ENCODE results near the gene MID1.

Gene MID1

DNA sequence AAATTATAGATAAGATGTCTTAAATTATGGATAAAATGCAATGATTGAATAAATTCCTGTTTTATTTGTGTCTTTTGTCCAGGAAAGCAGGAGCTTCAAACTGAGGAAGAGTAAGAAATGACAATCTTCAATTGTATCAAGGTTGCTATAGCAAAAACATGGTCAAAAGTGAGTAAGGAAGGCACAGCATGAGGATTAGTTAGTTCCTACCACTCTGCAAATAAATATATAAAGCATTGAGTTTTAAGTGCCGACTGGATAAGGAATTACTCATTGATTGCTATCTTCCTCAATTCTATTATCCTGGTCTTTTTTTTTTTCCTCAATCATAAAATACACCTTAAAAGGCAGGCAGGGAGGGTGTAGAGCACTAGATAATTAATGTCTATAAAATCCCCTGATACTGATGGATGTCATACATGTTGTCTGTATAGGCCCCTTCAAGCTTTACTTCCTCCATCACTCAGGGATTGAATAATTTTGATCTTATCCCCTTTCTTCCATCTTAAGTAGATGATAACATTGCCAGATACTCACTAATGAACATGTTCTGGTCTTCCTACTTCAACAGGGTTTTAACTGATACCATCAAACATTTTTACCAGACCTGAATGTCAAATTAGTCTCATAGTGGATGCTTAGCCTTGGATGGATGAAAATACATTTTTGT, 86.6 kb downstream of the MID1 start:
- H3K36me3 ChIP-seq (ENCODE audit: insufficient read depth, insufficient read length, low read length): no peaks in the 10 kb centered on the region
- H3K27me3 ChIP-seq (ENCODE audit: insufficient read depth, insufficient read length): no peaks in the 10 kb centered on the region
- H3K9me3 ChIP-seq (ENCODE audit: insufficient read depth, low read length): no peaks in the 10 kb centered on the region
- H3K9ac ChIP-seq (ENCODE audit: insufficient read length, low read depth): no peak overlapping the region
- no peak overlapping the region for H3K4me3 ChIP-seq (ENCODE audit: insufficient read length, low read depth)
- DNase-seq (ENCODE audit: low read depth, low spot score): no peak
- TF ChIP-seq SUZ12 (IDR thresholded peaks at IDR 0.05; ENCODE audit: extremely low read depth, insufficient read depth, insufficient read length) (no peak), ZNF274 (IDR thresholded peaks at IDR 0.05; ENCODE audit: low read depth, low read length) (no peak), YY1 (IDR thresholded peaks at IDR 0.05; ENCODE audit: insufficient read depth, insufficient read length) (no peak)
- H3K4me1 ChIP-seq (ENCODE audit: insufficient read depth, insufficient read length): no peaks in the 10 kb centered on the region

DNA sequence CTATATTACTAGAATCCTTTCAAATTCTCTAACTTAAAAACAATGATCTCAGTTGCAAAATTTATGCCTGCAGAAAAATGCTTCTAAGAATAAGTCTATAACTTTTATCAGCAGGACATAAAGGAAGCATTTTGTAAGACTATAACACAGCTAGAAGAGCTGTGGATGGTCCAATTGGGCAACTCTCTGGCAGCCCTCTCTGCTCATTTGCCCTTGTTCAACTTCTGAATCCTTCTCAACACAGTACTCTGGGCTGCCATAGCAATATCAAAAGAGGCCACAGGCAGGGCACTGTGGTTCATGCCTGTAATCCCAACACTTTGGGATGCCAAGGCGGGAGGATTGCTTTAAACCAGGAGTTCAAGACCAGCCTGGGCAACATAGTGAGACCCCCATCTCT, 88.5 kb downstream of the MID1 start:
- Histone ChIP-seq H3K9ac (ENCODE audit: insufficient read length, low read depth) (no peak overlapping the region), H3K36me3 (ENCODE audit: insufficient read depth, insufficient read length, low read length) (no peaks in the 10 kb centered on the region), H3K27me3 (ENCODE audit: insufficient read depth, insufficient read length) (no peaks in the 10 kb centered on the region), H3K4me1 (ENCODE audit: insufficient read depth, insufficient read length) (no peaks in the 10 kb centered on the region), H3K4me3 (ENCODE audit: insufficient read length, low read depth) (no peak overlapping the region), H3K9me3 (ENCODE audit: insufficient read depth, low read length) (no peaks in the 10 kb centered on the region)
- TF ChIP-seq SUZ12 (IDR thresholded peaks at IDR 0.05; ENCODE audit: extremely low read depth, insufficient read depth, insufficient read length): no peak
- DNase-seq (ENCODE audit: low read depth, low spot score): no peak

DNA sequence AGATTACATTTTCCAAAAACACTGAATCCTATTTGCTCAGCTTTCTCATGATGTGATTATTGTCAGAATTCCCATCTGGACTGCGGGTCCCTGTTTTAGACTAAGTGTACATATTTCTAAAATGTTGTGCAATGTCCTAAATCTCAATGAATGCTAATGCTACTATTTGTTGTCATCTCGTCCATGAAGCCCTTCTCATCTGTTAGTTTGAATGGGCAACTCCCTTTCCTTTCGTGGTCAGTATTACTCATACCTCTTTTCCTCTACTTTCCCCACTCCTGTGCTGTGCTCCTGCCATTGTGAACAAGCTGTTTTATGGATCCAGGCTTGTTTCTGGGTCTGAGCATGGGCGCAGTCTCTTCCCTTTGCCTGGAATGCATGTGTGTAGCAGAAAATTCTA, 91.0 kb downstream of the MID1 start:
- no peaks in the 10 kb centered on the region for H3K27me3 ChIP-seq (ENCODE audit: insufficient read depth, insufficient read length)
- DNase-seq (ENCODE audit: low read depth, low spot score): no peak
- TF ChIP-seq YY1 (IDR thresholded peaks at IDR 0.05; ENCODE audit: insufficient read depth, insufficient read length) (no peak), ZNF274 (IDR thresholded peaks at IDR 0.05; ENCODE audit: low read depth, low read length) (no peak), SUZ12 (IDR thresholded peaks at IDR 0.05; ENCODE audit: extremely low read depth, insufficient read depth, insufficient read length) (no peak)
- no peak overlapping the region for H3K9ac ChIP-seq (ENCODE audit: insufficient read length, low read depth)
- no peaks in the 10 kb centered on the region for H3K4me1 ChIP-seq (ENCODE audit: insufficient read depth, insufficient read length)
- H3K4me3 ChIP-seq (ENCODE audit: insufficient read length, low read depth): no peak overlapping the region
- no peaks in the 10 kb centered on the region for H3K36me3 ChIP-seq (ENCODE audit: insufficient read depth, insufficient read length, low read length)
- no peaks in the 10 kb centered on the region for H3K9me3 ChIP-seq (ENCODE audit: insufficient read depth, low read length)

DNA sequence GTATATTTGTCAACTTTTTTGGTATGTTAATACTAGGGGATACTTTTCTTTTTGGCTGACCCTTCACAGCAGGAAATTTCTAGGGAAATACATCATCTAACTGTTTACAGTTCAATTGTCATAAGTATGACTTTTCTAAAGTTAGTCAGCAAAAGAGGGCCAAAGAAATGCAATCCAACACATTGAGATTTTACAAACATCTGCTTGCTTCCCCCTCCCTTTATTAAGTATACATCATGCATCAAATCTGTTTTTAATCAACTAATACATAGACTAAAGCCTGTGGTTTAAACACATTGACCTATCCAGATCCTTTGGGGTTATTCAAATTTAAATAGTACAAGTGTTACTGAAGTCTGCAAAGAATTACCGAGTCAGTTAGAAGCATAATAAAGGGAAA, 93.9 kb downstream of the MID1 start:
- no peaks in the 10 kb centered on the region for H3K36me3 ChIP-seq (ENCODE audit: insufficient read depth, insufficient read length, low read length)
- no peak for DNase-seq (ENCODE audit: low read depth, low spot score)
- no peaks in the 10 kb centered on the region for H3K9me3 ChIP-seq (ENCODE audit: insufficient read depth, low read length)
- H3K4me1 ChIP-seq (ENCODE audit: insufficient read depth, insufficient read length): no peaks in the 10 kb centered on the region
- H3K4me3 ChIP-seq (ENCODE audit: insufficient read length, low read depth): no peak overlapping the region
- no peak for TF ChIP-seq SUZ12 (IDR thresholded peaks at IDR 0.05; ENCODE audit: extremely low read depth, insufficient read depth, insufficient read length)
- no peak for TF ChIP-seq ZNF274 (IDR thresholded peaks at IDR 0.05; ENCODE audit: low read depth, low read length)
- no peak for TF ChIP-seq YY1 (IDR thresholded peaks at IDR 0.05; ENCODE audit: insufficient read depth, insufficient read length)
- no peak overlapping the region for H3K9ac ChIP-seq (ENCODE audit: insufficient read length, low read depth)
- no peaks in the 10 kb centered on the region for H3K27me3 ChIP-seq (ENCODE audit: insufficient read depth, insufficient read length)

DNA sequence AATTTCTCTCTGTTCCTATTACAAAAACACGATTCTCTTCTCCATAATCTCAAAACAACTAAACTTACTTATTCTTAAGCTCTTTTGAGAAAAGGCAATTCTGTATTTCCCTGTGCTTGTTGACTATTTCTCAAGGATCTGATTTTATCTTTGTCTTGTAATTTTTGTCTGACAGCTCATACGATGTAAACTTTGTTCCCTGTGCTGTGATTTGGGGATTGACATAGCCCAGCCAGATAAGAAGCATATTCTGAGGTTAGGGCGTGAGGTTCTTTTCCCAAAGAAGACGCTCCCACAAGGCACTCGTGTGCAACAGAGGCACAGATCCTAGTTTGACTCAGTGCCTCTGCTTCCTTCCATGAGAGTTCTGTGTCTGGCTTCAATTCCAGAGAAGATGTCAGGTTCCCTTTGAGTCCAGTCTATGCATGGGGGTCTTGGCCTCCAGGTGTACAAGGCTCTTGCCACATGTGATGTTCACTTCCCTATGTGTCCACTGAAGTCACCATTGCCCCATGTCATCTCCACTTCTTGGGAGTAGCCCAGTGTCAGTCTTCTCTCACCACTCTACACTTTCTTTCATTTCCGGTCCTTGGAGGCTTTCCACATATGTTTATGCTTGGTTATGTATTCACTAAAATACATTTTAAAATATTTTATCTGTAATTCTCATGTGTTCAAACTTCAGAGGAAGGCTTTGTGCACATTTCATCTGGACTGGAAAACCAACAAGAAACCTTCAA, 94.8 kb downstream of the MID1 start:
- H3K4me3 ChIP-seq (ENCODE audit: insufficient read length, low read depth): no peak overlapping the region
- no peak overlapping the region for H3K9ac ChIP-seq (ENCODE audit: insufficient read length, low read depth)
- TF ChIP-seq SUZ12 (IDR thresholded peaks at IDR 0.05; ENCODE audit: extremely low read depth, insufficient read depth, insufficient read length) (no peak), YY1 (IDR thresholded peaks at IDR 0.05; ENCODE audit: insufficient read depth, insufficient read length) (no peak), ZNF274 (IDR thresholded peaks at IDR 0.05; ENCODE audit: low read depth, low read length) (no peak)
- H3K9me3 ChIP-seq (ENCODE audit: insufficient read depth, low read length): no peaks in the 10 kb centered on the region
- no peak for DNase-seq (ENCODE audit: low read depth, low spot score)
- no peaks in the 10 kb centered on the region for H3K27me3 ChIP-seq (ENCODE audit: insufficient read depth, insufficient read length)
- no peaks in the 10 kb centered on the region for H3K4me1 ChIP-seq (ENCODE audit: insufficient read depth, insufficient read length)
- H3K36me3 ChIP-seq (ENCODE audit: insufficient read depth, insufficient read length, low read length): no peaks in the 10 kb centered on the region

DNA sequence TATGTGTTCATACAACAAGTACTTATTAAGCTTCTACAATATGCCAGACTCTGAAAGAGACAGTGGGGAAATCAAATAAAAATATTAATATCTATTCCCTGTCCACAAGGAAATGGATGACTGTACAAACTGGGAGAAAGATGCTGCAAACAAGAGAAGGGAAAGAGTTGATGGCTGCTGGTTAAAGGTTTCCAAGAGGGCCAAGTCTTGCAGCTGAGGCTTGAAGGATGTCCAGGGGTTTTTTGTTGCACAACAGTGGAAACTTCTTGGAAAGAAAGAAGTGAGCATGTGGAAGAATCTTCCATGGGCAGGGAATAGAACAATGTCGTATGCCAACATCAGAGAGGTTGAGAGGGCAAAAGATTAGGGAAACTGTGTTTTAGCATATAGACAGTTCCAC, 95.8 kb downstream of the MID1 start:
- no peaks in the 10 kb centered on the region for H3K9me3 ChIP-seq (ENCODE audit: insufficient read depth, low read length)
- H3K4me3 ChIP-seq (ENCODE audit: insufficient read length, low read depth): no peak overlapping the region
- no peak overlapping the region for H3K9ac ChIP-seq (ENCODE audit: insufficient read length, low read depth)
- DNase-seq (ENCODE audit: low read depth, low spot score): no peak
- H3K36me3 ChIP-seq (ENCODE audit: insufficient read depth, insufficient read length, low read length): no peaks in the 10 kb centered on the region
- TF ChIP-seq SUZ12 (IDR thresholded peaks at IDR 0.05; ENCODE audit: extremely low read depth, insufficient read depth, insufficient read length) (no peak), YY1 (IDR thresholded peaks at IDR 0.05; ENCODE audit: insufficient read depth, insufficient read length) (no peak), ZNF274 (IDR thresholded peaks at IDR 0.05; ENCODE audit: low read depth, low read length) (no peak)
- no peaks in the 10 kb centered on the region for H3K4me1 ChIP-seq (ENCODE audit: insufficient read depth, insufficient read length)
- no peaks in the 10 kb centered on the region for H3K27me3 ChIP-seq (ENCODE audit: insufficient read depth, insufficient read length)

DNA sequence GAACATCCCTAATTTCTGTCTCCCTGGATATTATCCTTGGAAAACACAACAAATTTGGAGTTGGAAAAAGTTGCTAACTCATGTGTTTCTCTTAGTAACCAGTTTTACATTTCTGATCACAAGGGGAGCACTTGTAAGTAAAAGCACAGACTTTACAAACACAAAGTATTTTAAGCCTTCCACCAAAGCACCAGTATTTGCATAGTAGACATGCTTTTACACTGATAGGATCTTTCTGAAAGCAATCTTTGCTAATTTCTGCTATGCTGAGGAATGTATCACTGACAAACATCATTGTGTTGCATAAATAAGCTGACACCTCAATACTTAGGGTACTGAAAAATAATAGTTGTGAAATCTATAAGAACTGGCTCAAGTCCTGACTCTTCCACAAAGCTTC, 100.6 kb downstream of the MID1 start:
- TF ChIP-seq ZNF274 (IDR thresholded peaks at IDR 0.05; ENCODE audit: low read depth, low read length): no peak
- TF ChIP-seq YY1 (IDR thresholded peaks at IDR 0.05; ENCODE audit: insufficient read depth, insufficient read length): no peak
- TF ChIP-seq SUZ12 (IDR thresholded peaks at IDR 0.05; ENCODE audit: extremely low read depth, insufficient read depth, insufficient read length): no peak
- no peaks in the 10 kb centered on the region for H3K4me1 ChIP-seq (ENCODE audit: insufficient read depth, insufficient read length)
- DNase-seq (ENCODE audit: low read depth, low spot score): no peak
- no peak overlapping the region for H3K9ac ChIP-seq (ENCODE audit: insufficient read length, low read depth)
- H3K4me3 ChIP-seq (ENCODE audit: insufficient read length, low read depth): no peak overlapping the region
- H3K27me3 ChIP-seq (ENCODE audit: insufficient read depth, insufficient read length): no peaks in the 10 kb centered on the region
- H3K9me3 ChIP-seq (ENCODE audit: insufficient read depth, low read length): no peaks in the 10 kb centered on the region
- H3K36me3 ChIP-seq (ENCODE audit: insufficient read depth, insufficient read length, low read length): no peaks in the 10 kb centered on the region

All from NT2/D1 (cell line).